Endothelial cell of umbilical vein (primary cell): ENCODE results near the gene NPLOC4. TPM values are rescaled to one million over a fixed set of nuclear protein-coding genes. Genes with fewer than 3 reads are reported as not detected.

ENCODE experiments used
- BruUV-seq: library from RNA; stranded (reverse); fragments of 400-500 nt; replicated peaks from 2 replicates; lab custom pipeline; 2021; lab: Mats Ljungman, UMichigan
- CTCF ChIA-PET: fragments of 300-600, 350-600 bp; sonication (Branson Sonifier 250); formaldehyde crosslinking; loops from one replicate; lab custom pipeline; 2021; ENCODE audit warnings: antibody characterized with exemption, inconsistent platforms; lab: Charles Lee
- POLR2A ChIA-PET: fragments of 300-600, 350-600 bp; sonication (Branson Sonifier 250); formaldehyde crosslinking; loops from one replicate; lab custom pipeline; 2021; ENCODE audit warnings: antibody characterized with exemption, inconsistent platforms; lab: Charles Lee
- DNase-seq: peaks from one replicate; pipeline ENCODE4 v3.0.0-alpha.2; 2011; ENCODE audit warnings: low read depth, low spot score
- FAIRE-seq: peaks from 2 replicates; lab custom pipeline; 2011; peaks lifted over from hg19 to GRCh38; lab: Jason Lieb, UNC
- H2AFZ ChIP-seq: 2 replicates; pipeline ENCODE4 v1.6.0; 2012; ENCODE audit warnings: low read depth, low read length, control low read depth, inconsistent platforms
- H3K27ac ChIP-seq: 2 replicates; pipeline ENCODE4 v1.5.1; 2011; ENCODE audit warnings: low read depth, mild to moderate bottlenecking, control low read depth, low read length, moderate library complexity; ENCODE audit not compliant: insufficient read depth
- H3K27me3 ChIP-seq, 2 experiments: 2 replicates each; pipeline versions ENCODE4 v1.6.0 to v1.6.1; 2011; ENCODE audit warnings: low read length in 2 of 2, mixed read lengths in 1 of 2; ENCODE audit not compliant: control insufficient read depth in 2 of 2, insufficient read depth in 2 of 2
- H3K36me3 ChIP-seq, 2 experiments: 2 replicates in 1 of 2; 3 replicates in 1 of 2; pipeline ENCODE4 v1.5.1; 2011; ENCODE audit warnings: low read length in 2 of 2, mild to moderate bottlenecking in 1 of 2, moderate library complexity in 1 of 2; ENCODE audit not compliant: control insufficient read depth in 2 of 2, insufficient read depth in 2 of 2; ENCODE audit errors: extremely low read depth in 1 of 2
- H3K4me1 ChIP-seq: 3 replicates; pipeline ENCODE4 v1.5.1; 2011; ENCODE audit warnings: mild to moderate bottlenecking, low read length; ENCODE audit not compliant: control insufficient read depth, insufficient read depth; ENCODE audit errors: extremely low read depth
- H3K4me2 ChIP-seq: 2 replicates; pipeline ENCODE4 v1.6.1; 2011; ENCODE audit warnings: low read length, control low read depth, mixed read lengths; ENCODE audit not compliant: insufficient read depth
- H3K4me3 ChIP-seq, 3 experiments: fragments of 200-600 bp in 1 of 3; sonication (generic), shearing (Covaris generic) in 1 of 3; replicated peaks in 1 of 3; 2 replicates each; pipeline ENCODE4 v1.5.1; 2011 to 2016; ENCODE audit warnings: control low read depth in 3 of 3, low read length in 3 of 3, mild to moderate bottlenecking in 2 of 3, inconsistent platforms in 1 of 3, low read depth in 1 of 3, moderate library complexity in 1 of 3; ENCODE audit not compliant: insufficient read depth in 1 of 3
- H3K79me2 ChIP-seq: 2 replicates; pipeline ENCODE4 v1.6.0; 2012; ENCODE audit warnings: low read length, inconsistent platforms; ENCODE audit not compliant: control insufficient read depth, insufficient read depth
- H3K9ac ChIP-seq: replicated peaks from 2 replicates; pipeline ENCODE3; 2011; ENCODE audit warnings: low read length, control low read depth; ENCODE audit not compliant: insufficient read depth; ENCODE audit errors: extremely low read depth
- H3K9me1 ChIP-seq: replicated peaks from 3 replicates; pipeline ENCODE4 v1.6.0; 2011; ENCODE audit warnings: mild to moderate bottlenecking, low read length; ENCODE audit not compliant: control insufficient read depth, insufficient read depth; ENCODE audit errors: extremely low read depth
- H3K9me3 ChIP-seq: replicated peaks from 2 replicates; pipeline ENCODE4 v1.5.1; 2012; ENCODE audit warnings: low read length, inconsistent platforms; ENCODE audit not compliant: control insufficient read depth, insufficient read depth
- H4K20me1 ChIP-seq: replicated peaks from 2 replicates; pipeline ENCODE3; 2011; ENCODE audit warnings: mild to moderate bottlenecking, low read length; ENCODE audit not compliant: control insufficient read depth, insufficient read depth; ENCODE audit errors: extremely low read depth
- EZH2 ChIP-seq: IDR thresholded peaks from 2 replicates; pipeline ENCODE4 v1.6.1; 2012; ENCODE audit warnings: borderline replicate concordance, low read depth, mild to moderate bottlenecking, moderate library complexity, low read length, inconsistent platforms; ENCODE audit not compliant: severe bottlenecking
- FOS ChIP-seq: IDR thresholded peaks from 2 replicates; pipeline ENCODE4 v1.6.1; 2011; ENCODE audit warnings: mild to moderate bottlenecking, low read length, moderate library complexity, borderline replicate concordance; ENCODE audit not compliant: insufficient read depth
- GATA2 ChIP-seq: IDR thresholded peaks from 2 replicates; pipeline ENCODE4 v1.7.0; 2011; ENCODE audit warnings: low read depth, mild to moderate bottlenecking, moderate library complexity, mixed read lengths, low read length; ENCODE audit not compliant: insufficient read length, insufficient read depth
- JUN ChIP-seq: IDR thresholded peaks from 2 replicates; pipeline ENCODE4 v1.6.1; 2011; ENCODE audit warnings: borderline replicate concordance, low read depth; ENCODE audit not compliant: insufficient read length, insufficient read depth
- MYC ChIP-seq: IDR thresholded peaks from one replicate; pipeline ENCODE4 v1.6.1; 2011; ENCODE audit warnings: mild to moderate bottlenecking, low read depth, low read length
- POLR2A ChIP-seq: IDR thresholded peaks from 2 replicates; pipeline ENCODE4 v1.6.1; 2012; ENCODE audit warnings: low read depth, mild to moderate bottlenecking, control low read depth, low read length
- POLR2AphosphoS5 ChIP-seq: IDR thresholded peaks from 2 replicates; pipeline ENCODE4 v1.6.1; 2012; ENCODE audit warnings: low read depth, mild to moderate bottlenecking, control low read depth, low read length, moderate library complexity; ENCODE audit not compliant: insufficient read depth
- dilution Hi-C: fragments of 300-500 bp; cut with MboI; formaldehyde crosslinking; loops from one replicate; pipeline ENCODE4 v1.15.0; 2019; ENCODE audit warnings: low sequenced_read_pairs; ENCODE audit not compliant: extremely low pct_ligation_motif_present
- intact Hi-C: fragments of 100-400 bp; cut with micrococcal nuclease; formaldehyde crosslinking; loops from one replicate; pipeline ENCODE4 v1.10.0; 2022
- polyA plus RNA-seq, 4 experiments: library from polyadenylated mRNA; depleted of rRNA in 3 of 4; stranded (reverse) in 3 of 4; unstranded in 1 of 4; fragments of >200 nt; gene quantifications; 2 replicates each; pipeline versions ENCODE4 v1.2.1 to v1.2.3, GENCODE V29; 2011 to 2012; ENCODE audit warnings: missing spikeins in 1 of 4
- total RNA-seq: library from RNA; stranded (reverse); gene quantifications from 2 replicates; pipeline ENCODE4 v1.2.3, GENCODE V29; 2021
- TF ChIP-seq, protein P1 (sequence below): IDR thresholded peaks from 2 replicates; pipeline ENCODE4 v1.6.1; 2011; ENCODE audit not compliant: insufficient read depth, insufficient read length
- TF ChIP-seq, protein P2 (sequence below), 2 donors: IDR thresholded peaks; 1 replicate in 1 of 2; 2 replicates in 1 of 2; pipeline ENCODE4 v1.5.1; 2011; ENCODE audit warnings: low read length in 2 of 2, mild to moderate bottlenecking in 2 of 2, moderate library complexity in 2 of 2, control low read depth in 1 of 2, inconsistent platforms in 1 of 2, low read depth in 1 of 2; ENCODE audit not compliant: insufficient read depth in 1 of 2; ENCODE audit errors: extremely low read depth in 1 of 2

NPLOC4 gene
- total and polyA plus RNA-seq, 2 donors (not counting 3 experiments of a cell fraction or from before 2014, with no cell fraction given), result 150 to 175 TPM

DNA sequence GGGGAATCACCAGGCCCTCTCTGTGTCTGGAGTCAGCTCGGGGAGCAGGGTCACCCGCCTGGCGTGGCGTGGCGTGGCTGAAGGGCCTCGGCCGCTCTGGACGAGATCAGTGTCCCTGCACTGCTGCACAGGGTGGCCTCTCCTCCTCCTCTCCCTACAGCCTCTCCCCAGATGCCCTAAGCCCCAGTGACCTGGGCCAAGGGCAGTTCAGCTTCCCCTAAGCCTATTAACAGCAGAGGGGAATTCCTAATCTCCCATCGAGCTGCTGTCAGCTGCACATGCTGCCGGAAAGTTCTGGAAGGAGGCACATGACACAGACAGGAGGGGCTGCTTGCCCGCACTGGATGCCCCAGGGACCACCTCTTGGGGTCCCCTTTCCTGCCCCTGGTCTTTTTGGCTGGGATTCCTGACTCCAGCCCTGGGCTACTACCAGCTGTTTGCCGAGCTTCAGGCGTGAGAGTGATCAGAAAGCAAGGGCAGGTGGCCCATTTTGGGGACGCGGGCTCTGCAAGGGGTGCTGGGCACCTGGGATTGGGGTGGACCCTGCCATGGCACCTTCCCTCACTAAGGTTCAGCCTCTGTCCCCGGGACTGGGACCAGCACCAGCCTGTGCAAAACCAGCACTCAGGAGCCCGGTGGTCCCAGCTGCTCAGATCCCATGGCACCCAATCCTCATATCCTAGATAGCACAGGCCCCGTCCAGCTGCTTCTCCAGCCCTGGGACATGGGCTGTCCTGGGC, 18.6 kb upstream of the NPLOC4 start:
- DNase-seq (no peak), FAIRE-seq (no peak)
- Histone ChIP-seq H3K9me3 (no peaks in the 10 kb centered on the region), H3K4me2 (no peak overlapping the region), H3K27me3 (no peaks in the 10 kb centered on the region), H3K36me3 (no peaks in the 10 kb centered on the region), H4K20me1 (no peaks in the 10 kb centered on the region), H3K79me2 (no peaks in the 10 kb centered on the region), H3K9ac (no peak overlapping the region), H2AFZ (no peak overlapping the region), H3K4me3 (no peak overlapping the region), H3K4me1 (peaks cover 9% of the 10 kb centered on the region), H3K9me1 (no peaks in the 10 kb centered on the region), H3K27ac (no peak overlapping the region)
- intact Hi-C loops, result no loop called here
- BruUV-seq, result no TSS peak
- ChIA-PET POLR2A (interaction anchor here (2.1 kb wide), 1 partner anchor 19 kb away, joined by 4 read pairs; no protein-coding TSS in a partner anchor), CTCF (interaction anchor here (1.9 kb wide), 1 partner anchor 21 kb away, joined by 6 read pairs; no protein-coding TSS in a partner anchor)
- TF ChIP-seq MYC, result no peak
- TF ChIP-seq FOS, result no peak
- no peak for TF ChIP-seq POLR2AphosphoS5
- TF ChIP-seq, protein P1, sequence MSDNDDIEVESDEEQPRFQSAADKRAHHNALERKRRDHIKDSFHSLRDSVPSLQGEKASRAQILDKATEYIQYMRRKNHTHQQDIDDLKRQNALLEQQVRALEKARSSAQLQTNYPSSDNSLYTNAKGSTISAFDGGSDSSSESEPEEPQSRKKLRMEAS, result no peak
- TF ChIP-seq, protein P2, sequence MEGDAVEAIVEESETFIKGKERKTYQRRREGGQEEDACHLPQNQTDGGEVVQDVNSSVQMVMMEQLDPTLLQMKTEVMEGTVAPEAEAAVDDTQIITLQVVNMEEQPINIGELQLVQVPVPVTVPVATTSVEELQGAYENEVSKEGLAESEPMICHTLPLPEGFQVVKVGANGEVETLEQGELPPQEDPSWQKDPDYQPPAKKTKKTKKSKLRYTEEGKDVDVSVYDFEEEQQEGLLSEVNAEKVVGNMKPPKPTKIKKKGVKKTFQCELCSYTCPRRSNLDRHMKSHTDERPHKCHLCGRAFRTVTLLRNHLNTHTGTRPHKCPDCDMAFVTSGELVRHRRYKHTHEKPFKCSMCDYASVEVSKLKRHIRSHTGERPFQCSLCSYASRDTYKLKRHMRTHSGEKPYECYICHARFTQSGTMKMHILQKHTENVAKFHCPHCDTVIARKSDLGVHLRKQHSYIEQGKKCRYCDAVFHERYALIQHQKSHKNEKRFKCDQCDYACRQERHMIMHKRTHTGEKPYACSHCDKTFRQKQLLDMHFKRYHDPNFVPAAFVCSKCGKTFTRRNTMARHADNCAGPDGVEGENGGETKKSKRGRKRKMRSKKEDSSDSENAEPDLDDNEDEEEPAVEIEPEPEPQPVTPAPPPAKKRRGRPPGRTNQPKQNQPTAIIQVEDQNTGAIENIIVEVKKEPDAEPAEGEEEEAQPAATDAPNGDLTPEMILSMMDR (IDR thresholded peaks at IDR 0.05; ENCODE audit: extremely low read depth in 1 of 2, insufficient read depth in 1 of 2, low read depth in 1 of 2, low read length in 2 of 2), result no peak
- no peak for TF ChIP-seq GATA2
- TF ChIP-seq EZH2, result no peak
- TF ChIP-seq POLR2A, result no peak
- TF ChIP-seq JUN, result no peak
- dilution Hi-C loops, result no loop called here
